Progenitor cell of endocrine pancreas (in vitro differentiated cells): ENCODE measurements around the gene DUSP22. TPM values are rescaled to one million over a fixed set of nuclear protein-coding genes. Genes with fewer than 3 reads are reported as not detected.

ENCODE experiments used
- DNase-seq: peaks from one replicate; pipeline ENCODE4 v3.0.0; 2021; ENCODE audit warnings: low spot score; ENCODE audit not compliant: unreplicated experiment
- H3K27ac Mint-ChIP-seq: 2 replicates; pipeline ENCODE4 v1.8.0; 2021; ENCODE audit warnings: mild to moderate bottlenecking, moderate library complexity, mixed read lengths
- H3K27me3 Mint-ChIP-seq: 2 replicates; pipeline ENCODE4 v1.8.0; 2021; ENCODE audit warnings: mixed read lengths
- H3K36me3 Mint-ChIP-seq: 2 replicates; pipeline ENCODE4 v1.8.0; 2022; ENCODE audit warnings: mixed read lengths; ENCODE audit not compliant: insufficient read depth
- H3K4me1 Mint-ChIP-seq: 2 replicates; pipeline ENCODE4 v1.8.0; 2021; ENCODE audit warnings: low read depth, mixed read lengths
- H3K4me3 Mint-ChIP-seq: 2 replicates; pipeline ENCODE4 v1.8.0; 2021; ENCODE audit warnings: low read depth, mild to moderate bottlenecking, moderate library complexity, mixed read lengths
- H3K9me3 Mint-ChIP-seq: 2 replicates; pipeline ENCODE4 v1.8.0; 2021; ENCODE audit warnings: low read depth, mixed read lengths
- total RNA-seq: library from RNA; stranded (reverse); gene quantifications from 2 replicates; pipeline ENCODE4 v1.2.1, GENCODE V29; 2021
- TF ChIP-seq, protein P1 (sequence below): fragments of 200-600 bp; sonication (generic); IDR thresholded peaks from one replicate; pipeline ENCODE4 v1.5.0; 2021; ENCODE audit warnings: antibody characterized with exemption, mild to moderate bottlenecking; ENCODE audit not compliant: unreplicated experiment

The DUSP22 gene
- total RNA-seq, 1 donor from 2014 or later = 40.4 TPM

DNA sequence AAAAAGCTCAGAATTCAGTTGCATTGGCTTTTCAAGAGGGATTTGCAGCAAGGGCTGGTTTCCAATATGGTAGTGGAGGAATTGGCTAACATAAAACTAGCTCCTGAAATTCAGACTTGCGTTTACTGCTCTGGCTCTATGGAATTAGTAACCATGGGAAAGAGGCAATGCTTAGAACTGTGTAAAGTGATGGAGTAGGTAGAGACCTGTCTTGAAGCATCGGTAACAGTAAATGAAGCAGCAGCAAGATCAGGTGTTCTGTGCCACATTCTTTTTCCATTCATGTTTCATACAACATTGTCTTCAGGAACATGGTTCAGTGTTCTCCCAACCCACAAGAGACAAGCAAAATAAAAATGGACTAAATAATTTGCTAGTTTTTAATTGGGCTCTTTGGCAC lies 105.8 kb downstream of the DUSP22 start:
- no peaks in the 10 kb centered on the region for H3K9me3 Mint-ChIP-seq
- no peak for DNase-seq
- peaks cover 4% of the 10 kb centered on the region for H3K4me1 Mint-ChIP-seq
- no peaks in the 10 kb centered on the region for H3K36me3 Mint-ChIP-seq
- H3K4me3 Mint-ChIP-seq = no peak overlapping the region
- H3K27me3 Mint-ChIP-seq = peaks cover 77% of the 10 kb centered on the region
- TF ChIP-seq, protein P1, sequence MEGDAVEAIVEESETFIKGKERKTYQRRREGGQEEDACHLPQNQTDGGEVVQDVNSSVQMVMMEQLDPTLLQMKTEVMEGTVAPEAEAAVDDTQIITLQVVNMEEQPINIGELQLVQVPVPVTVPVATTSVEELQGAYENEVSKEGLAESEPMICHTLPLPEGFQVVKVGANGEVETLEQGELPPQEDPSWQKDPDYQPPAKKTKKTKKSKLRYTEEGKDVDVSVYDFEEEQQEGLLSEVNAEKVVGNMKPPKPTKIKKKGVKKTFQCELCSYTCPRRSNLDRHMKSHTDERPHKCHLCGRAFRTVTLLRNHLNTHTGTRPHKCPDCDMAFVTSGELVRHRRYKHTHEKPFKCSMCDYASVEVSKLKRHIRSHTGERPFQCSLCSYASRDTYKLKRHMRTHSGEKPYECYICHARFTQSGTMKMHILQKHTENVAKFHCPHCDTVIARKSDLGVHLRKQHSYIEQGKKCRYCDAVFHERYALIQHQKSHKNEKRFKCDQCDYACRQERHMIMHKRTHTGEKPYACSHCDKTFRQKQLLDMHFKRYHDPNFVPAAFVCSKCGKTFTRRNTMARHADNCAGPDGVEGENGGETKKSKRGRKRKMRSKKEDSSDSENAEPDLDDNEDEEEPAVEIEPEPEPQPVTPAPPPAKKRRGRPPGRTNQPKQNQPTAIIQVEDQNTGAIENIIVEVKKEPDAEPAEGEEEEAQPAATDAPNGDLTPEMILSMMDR = no peak
- no peak overlapping the region for H3K27ac Mint-ChIP-seq

GRCh38 chr6:398558-399078 lies 106.3 kb downstream of the DUSP22 start:
- Mint-ChIP-seq H3K4me1 (peaks cover 3% of the 10 kb centered on the region), H3K36me3 (no peaks in the 10 kb centered on the region), H3K27me3 (peaks cover 76% of the 10 kb centered on the region), H3K9me3 (no peaks in the 10 kb centered on the region), H3K27ac (no peak overlapping the region), H3K4me3 (no peak overlapping the region)
- no peak for DNase-seq
- TF ChIP-seq, protein P1 = no peak

GRCh38 chr6:399785-400534 lies 107.7 kb downstream of the DUSP22 start:
- H3K27ac Mint-ChIP-seq = no peak overlapping the region
- H3K27me3 Mint-ChIP-seq = peaks cover 77% of the 10 kb centered on the region
- H3K4me1 Mint-ChIP-seq = no peaks in the 10 kb centered on the region
- no peak for DNase-seq
- TF ChIP-seq, protein P1 = no peak
- H3K36me3 Mint-ChIP-seq = no peaks in the 10 kb centered on the region
- no peak overlapping the region for H3K4me3 Mint-ChIP-seq
- peaks cover 3% of the 10 kb centered on the region for H3K9me3 Mint-ChIP-seq

DNA sequence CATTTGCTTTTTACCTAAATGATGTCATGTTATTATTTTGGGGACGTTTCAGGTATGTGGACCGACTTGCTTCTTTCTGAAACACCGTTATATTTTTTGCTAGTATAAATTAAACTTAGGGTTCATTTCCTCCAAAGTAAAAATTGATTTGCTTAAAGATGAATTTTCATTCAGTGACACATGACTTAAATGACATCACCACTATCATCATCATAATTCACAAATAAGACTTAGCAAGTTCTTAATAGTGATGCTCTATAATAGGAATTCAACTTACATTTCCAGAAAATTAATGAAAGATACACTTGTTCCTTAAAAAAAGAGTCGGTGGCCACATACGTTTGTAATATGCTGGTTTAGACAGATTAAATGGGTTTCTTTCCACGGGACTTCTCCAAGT lies 108.5 kb downstream of the DUSP22 start:
- Mint-ChIP-seq H3K36me3 (no peaks in the 10 kb centered on the region), H3K4me1 (no peaks in the 10 kb centered on the region), H3K27ac (no peak overlapping the region), H3K4me3 (no peak overlapping the region), H3K9me3 (peaks cover 3% of the 10 kb centered on the region), H3K27me3 (peaks cover 73% of the 10 kb centered on the region)
- DNase-seq = no peak
- TF ChIP-seq, protein P1 = no peak

Other genes starting within 250 kb of the DUSP22 start
- gene IRF4, start 99.3 kb downstream of the DUSP22 start, total RNA-seq = 0.04 TPM in 1 of 2 replicates, not detected in the other